ENCODE results near the gene MLKL.

Gene MLKL

DNA sequence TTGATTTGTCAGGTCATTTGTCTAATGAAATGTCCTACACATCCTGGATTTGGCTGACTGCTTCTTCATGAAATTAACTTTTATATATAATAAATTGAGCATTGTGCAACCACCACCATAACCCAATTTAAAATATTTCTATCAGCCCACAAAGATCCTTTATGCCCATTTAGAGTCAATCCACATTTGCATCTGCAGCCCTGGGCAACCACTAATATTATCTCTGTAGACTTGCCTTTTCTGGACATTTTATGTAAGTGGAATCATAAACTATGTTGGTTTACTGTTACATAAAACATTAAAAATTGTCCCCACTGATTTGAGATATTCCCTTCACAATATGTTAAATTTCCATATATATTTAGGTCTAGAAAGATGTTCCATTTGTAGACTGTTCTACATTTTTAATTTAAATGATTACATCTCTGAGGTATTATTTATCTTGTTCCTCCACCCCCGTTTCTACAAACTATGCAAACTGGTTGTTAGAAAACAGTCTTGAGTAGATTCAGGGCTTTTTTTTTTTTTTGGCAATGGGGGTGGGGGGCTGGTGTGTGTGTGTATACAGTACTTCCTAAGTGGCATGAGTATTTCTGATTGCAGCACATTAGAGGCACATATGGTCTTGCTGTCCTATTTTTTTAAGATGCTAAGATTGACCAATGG is 50.7 kb downstream of the MLKL start:
- in situ Hi-C loops (cut with HindIII; ENCODE audit: low sequenced_read_pairs), result no loop called here
- H3K4me3 ChIP-seq (ENCODE audit: low read depth, low read length), result no peak overlapping the region
- DNase-seq (ENCODE audit: low read depth, low spot score), result no peak
- TF ChIP-seq, protein P1, sequence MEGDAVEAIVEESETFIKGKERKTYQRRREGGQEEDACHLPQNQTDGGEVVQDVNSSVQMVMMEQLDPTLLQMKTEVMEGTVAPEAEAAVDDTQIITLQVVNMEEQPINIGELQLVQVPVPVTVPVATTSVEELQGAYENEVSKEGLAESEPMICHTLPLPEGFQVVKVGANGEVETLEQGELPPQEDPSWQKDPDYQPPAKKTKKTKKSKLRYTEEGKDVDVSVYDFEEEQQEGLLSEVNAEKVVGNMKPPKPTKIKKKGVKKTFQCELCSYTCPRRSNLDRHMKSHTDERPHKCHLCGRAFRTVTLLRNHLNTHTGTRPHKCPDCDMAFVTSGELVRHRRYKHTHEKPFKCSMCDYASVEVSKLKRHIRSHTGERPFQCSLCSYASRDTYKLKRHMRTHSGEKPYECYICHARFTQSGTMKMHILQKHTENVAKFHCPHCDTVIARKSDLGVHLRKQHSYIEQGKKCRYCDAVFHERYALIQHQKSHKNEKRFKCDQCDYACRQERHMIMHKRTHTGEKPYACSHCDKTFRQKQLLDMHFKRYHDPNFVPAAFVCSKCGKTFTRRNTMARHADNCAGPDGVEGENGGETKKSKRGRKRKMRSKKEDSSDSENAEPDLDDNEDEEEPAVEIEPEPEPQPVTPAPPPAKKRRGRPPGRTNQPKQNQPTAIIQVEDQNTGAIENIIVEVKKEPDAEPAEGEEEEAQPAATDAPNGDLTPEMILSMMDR (IDR thresholded peaks at IDR 0.05; ENCODE audit: low read depth, low read length), result no peak

GRCh38 chr16:74641969-74642368 is 58.7 kb downstream of the MLKL start:
- in situ Hi-C loops (cut with HindIII; ENCODE audit: low sequenced_read_pairs), result no loop called here
- TF ChIP-seq, protein P1 (IDR thresholded peaks at IDR 0.05; ENCODE audit: low read depth, low read length), result no peak
- H3K4me3 ChIP-seq (ENCODE audit: low read depth, low read length), result no peak overlapping the region
- DNase-seq (ENCODE audit: low read depth, low spot score), result no peak

- DNase-seq (ENCODE audit: low read depth, low spot score), result no peak
- in situ Hi-C loops (cut with HindIII; ENCODE audit: low sequenced_read_pairs), result no loop called here
- H3K4me3 ChIP-seq (ENCODE audit: low read depth, low read length), result no peak overlapping the region
- TF ChIP-seq, protein P1 (IDR thresholded peaks at IDR 0.05; ENCODE audit: low read depth, low read length), result no peak
These were observed 62.8 kb downstream of the MLKL start for GRCh38 chr16:74637742-74638453.

DNA sequence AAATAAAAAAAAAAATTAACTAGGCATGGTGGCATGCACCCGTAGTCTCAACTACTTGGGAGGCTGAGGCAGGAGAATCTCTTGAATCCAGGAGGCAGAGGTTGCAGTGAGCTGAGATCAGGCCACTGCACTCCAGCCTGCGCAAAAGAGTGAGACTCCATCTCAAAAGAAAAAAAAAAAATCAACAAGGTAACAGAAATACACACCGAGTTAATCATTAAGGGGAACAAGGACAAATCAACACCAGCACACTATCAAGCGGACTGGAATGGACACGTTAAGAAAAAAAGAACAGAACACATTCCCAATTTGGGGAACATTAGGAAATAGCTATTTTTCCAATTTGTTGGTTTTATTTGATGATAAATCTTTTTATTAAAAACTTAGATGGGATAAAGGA is 65.4 kb downstream of the MLKL start:
- in situ Hi-C loops (cut with HindIII; ENCODE audit: low sequenced_read_pairs), result no loop called here
- TF ChIP-seq, protein P1 (IDR thresholded peaks at IDR 0.05; ENCODE audit: low read depth, low read length), result no peak
- DNase-seq (ENCODE audit: low read depth, low spot score), result no peak
- no peak overlapping the region for H3K4me3 ChIP-seq (ENCODE audit: low read depth, low read length)

DNA sequence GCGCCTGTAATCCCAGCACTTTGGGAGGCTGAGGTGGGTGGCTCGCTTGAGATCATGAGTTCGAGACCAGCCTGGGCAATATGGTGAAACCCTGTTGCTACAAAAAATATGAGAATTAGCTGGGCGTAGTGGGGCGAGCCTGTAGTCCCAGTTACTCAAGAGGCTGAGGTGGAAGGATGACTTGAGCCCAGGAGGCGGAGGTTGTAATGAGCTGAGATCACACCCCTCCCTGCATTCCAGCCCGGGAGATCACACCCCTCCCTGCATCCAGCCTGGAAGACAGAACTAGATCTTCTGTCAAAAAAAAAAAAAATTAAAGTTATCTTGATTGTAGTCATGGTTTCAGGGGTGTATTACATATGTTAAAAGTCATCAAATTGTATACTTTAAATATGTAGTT is 67.0 kb downstream of the MLKL start:
- in situ Hi-C loops (cut with HindIII; ENCODE audit: low sequenced_read_pairs), result no loop called here
- no peak for DNase-seq (ENCODE audit: low read depth, low spot score)
- H3K4me3 ChIP-seq (ENCODE audit: low read depth, low read length), result no peak overlapping the region
- TF ChIP-seq, protein P1 (IDR thresholded peaks at IDR 0.05; ENCODE audit: low read depth, low read length), result no peak

- DNase-seq (ENCODE audit: low read depth, low spot score), result peak; percentile 37
- in situ Hi-C loops (cut with HindIII; ENCODE audit: low sequenced_read_pairs), result no loop called here
- TF ChIP-seq, protein P1 (IDR thresholded peaks at IDR 0.05; ENCODE audit: low read depth, low read length), result no peak
- H3K4me3 ChIP-seq (ENCODE audit: low read depth, low read length), result no peak overlapping the region
These were observed 73.0 kb downstream of the MLKL start for GRCh38 chr16:74627506-74628220.

Data from astrocyte of the spinal cord (primary cell).